Breast epithelium (tissue), 3 donors: Measurements from ENCODE around the gene STX8.

ENCODE experiments used
- POLR2A ChIP-seq: fragments of 450-650 bp; IDR thresholded peaks from one replicate; pipeline ENCODE4 v1.6.1; 2016; ENCODE audit warnings: antibody characterized with exemption, mild to moderate bottlenecking, moderate library complexity
- POLR2AphosphoS5 ChIP-seq, 3 donors: sonication (generic); formaldehyde crosslinking; IDR thresholded peaks; one replicate each; pipeline ENCODE4 v1.6.1; 2017; ENCODE audit warnings: antibody characterized with exemption in 3 of 3
- TF ChIP-seq, protein P1 (sequence below), 3 donors: fragments of 450-650 bp; IDR thresholded peaks; one replicate each; pipeline ENCODE4 v1.5.1; 2016 to 2017; ENCODE audit warnings: antibody characterized with exemption in 3 of 3, mild to moderate bottlenecking in 3 of 3, moderate library complexity in 3 of 3

DNA sequence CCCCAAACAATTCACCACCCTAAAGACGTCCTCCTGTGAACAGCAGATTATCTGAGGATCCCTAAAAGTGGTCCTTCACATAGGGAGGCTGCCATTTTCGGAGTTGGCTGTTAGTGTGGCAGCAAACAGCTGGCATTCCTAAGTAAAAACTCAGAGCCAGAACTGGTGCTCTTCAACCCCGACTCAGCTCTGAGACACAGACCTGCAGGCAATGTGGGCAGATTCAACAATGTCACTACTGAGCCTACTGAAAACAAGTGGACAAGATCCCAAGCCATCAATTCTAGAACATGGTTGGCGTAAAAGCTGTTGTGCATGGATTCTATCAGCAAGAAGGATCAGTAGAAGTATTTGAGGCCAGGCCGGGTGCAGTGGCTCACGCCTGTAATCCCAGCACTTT is 307.1 kb downstream of the STX8 start:
- TF ChIP-seq, protein P1, sequence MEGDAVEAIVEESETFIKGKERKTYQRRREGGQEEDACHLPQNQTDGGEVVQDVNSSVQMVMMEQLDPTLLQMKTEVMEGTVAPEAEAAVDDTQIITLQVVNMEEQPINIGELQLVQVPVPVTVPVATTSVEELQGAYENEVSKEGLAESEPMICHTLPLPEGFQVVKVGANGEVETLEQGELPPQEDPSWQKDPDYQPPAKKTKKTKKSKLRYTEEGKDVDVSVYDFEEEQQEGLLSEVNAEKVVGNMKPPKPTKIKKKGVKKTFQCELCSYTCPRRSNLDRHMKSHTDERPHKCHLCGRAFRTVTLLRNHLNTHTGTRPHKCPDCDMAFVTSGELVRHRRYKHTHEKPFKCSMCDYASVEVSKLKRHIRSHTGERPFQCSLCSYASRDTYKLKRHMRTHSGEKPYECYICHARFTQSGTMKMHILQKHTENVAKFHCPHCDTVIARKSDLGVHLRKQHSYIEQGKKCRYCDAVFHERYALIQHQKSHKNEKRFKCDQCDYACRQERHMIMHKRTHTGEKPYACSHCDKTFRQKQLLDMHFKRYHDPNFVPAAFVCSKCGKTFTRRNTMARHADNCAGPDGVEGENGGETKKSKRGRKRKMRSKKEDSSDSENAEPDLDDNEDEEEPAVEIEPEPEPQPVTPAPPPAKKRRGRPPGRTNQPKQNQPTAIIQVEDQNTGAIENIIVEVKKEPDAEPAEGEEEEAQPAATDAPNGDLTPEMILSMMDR (IDR thresholded peaks at IDR 0.05), result no peak
- TF ChIP-seq POLR2A (no peak), POLR2AphosphoS5 (IDR thresholded peaks at IDR 0.05) (no peak)
